A549 (cell line): ENCODE results near the gene DOC2A. TPM values are rescaled to one million over a fixed set of nuclear protein-coding genes. Genes with fewer than 3 reads are reported as not detected.

Source experiments
- ATAC-seq, 2 experiments: fragments of 200-7000 bp in 1 of 2; fragments of >200 bp in 1 of 2; cut with Nextera tagmentation in 1 of 2; cut with Tn5 transposase in 1 of 2; 3 replicates each; pipeline versions ENCODE4 v1.8.0 to v1.9.1; 2018 to 2020; ENCODE audit warnings: mild to moderate bottlenecking in 1 of 2, moderate library complexity in 1 of 2
- CTCF ChIA-PET: fragments of 300-600 bp; sonication (Branson Sonifier 250); formaldehyde crosslinking; extraction: SDS; loops from one replicate; lab custom pipeline; 2021; ENCODE audit warnings: antibody characterized with exemption, inconsistent platforms; lab: Yijun Ruan, JAX
- POLR2A ChIA-PET: fragments of 350-600 bp; formaldehyde crosslinking; extraction: SDS; loops from one replicate; lab custom pipeline; 2021; ENCODE audit warnings: antibody characterized with exemption, inconsistent platforms; lab: Yijun Ruan, JAX
- DNase-seq, 2 experiments: peaks; one replicate each; pipeline versions ENCODE4 v3.0.0 to v3.0.0-alpha.2; 2011 to 2016; ENCODE audit warnings: low read depth in 1 of 2, low spot score in 1 of 2
- FAIRE-seq: peaks from 2 replicates; lab custom pipeline; 2011; peaks lifted over from hg19 to GRCh38; lab: Jason Lieb, UNC
- H3K27ac ChIP-seq, 2 experiments: fragments of >200 bp; sonication (Bioruptor Twin); formaldehyde crosslinking; 3 replicates each; pipeline ENCODE4 v1.5.1; 2016 to 2017
- H3K4me1 ChIP-seq: fragments of >200 bp; sonication (Bioruptor Twin); formaldehyde crosslinking; 3 replicates; pipeline ENCODE4 v1.6.1; 2016
- H3K4me2 ChIP-seq: fragments of >200 bp; sonication (Bioruptor Twin); formaldehyde crosslinking; 3 replicates; pipeline ENCODE4 v1.6.1; 2016
- H3K4me3 ChIP-seq: fragments of >200 bp; sonication (Bioruptor Twin); formaldehyde crosslinking; 3 replicates; pipeline ENCODE4 v1.5.1; 2016
- H3K9me3 ChIP-seq: fragments of >200 bp; sonication (Bioruptor Twin); formaldehyde crosslinking; 3 replicates; pipeline ENCODE4 v1.6.1; 2016
- BCL3 ChIP-seq: fragments of >200 bp; sonication (Bioruptor Twin); formaldehyde crosslinking; IDR thresholded peaks from 3 replicates; pipeline ENCODE4 v1.6.1; 2016
- CBX8 ChIP-seq: fragments of 200-600 bp; sonication (generic); IDR thresholded peaks from 2 replicates; pipeline ENCODE4 v1.6.1; 2016
- CEBPB ChIP-seq, 2 experiments: fragments of >200 bp in 1 of 2; sonication (Bioruptor Twin) in 1 of 2; formaldehyde crosslinking in 1 of 2; IDR thresholded peaks; 2 replicates each; pipeline ENCODE4 v1.6.1; 2012 to 2016
- CHD4 ChIP-seq: fragments of 200-600 bp; sonication (generic); IDR thresholded peaks from 2 replicates; pipeline ENCODE4 v1.6.1; 2016; ENCODE audit warnings: antibody characterized with exemption, mild to moderate bottlenecking, borderline replicate concordance
- CTCF ChIP-seq: fragments of >200 bp; sonication (Bioruptor Twin); formaldehyde crosslinking; IDR thresholded peaks from 3 replicates; pipeline ENCODE4 v1.5.1; 2016
- ELK1 ChIP-seq: fragments of 150-350 bp; IDR thresholded peaks from 2 replicates; pipeline ENCODE4 v1.6.1; 2014; ENCODE audit warnings: low read depth, mild to moderate bottlenecking, low read length
- ESRRA ChIP-seq: fragments of 150-350 bp; IDR thresholded peaks from 2 replicates; pipeline ENCODE4 v1.6.1; 2014; ENCODE audit warnings: mild to moderate bottlenecking, low read length, borderline replicate concordance
- FOSB ChIP-seq: fragments of 250-450 bp; sonication (Bioruptor Pico); IDR thresholded peaks from 2 replicates; pipeline ENCODE4 v1.5.0; 2020; ENCODE audit warnings: mild to moderate bottlenecking, moderate library complexity
- FOSL2 ChIP-seq, 2 experiments: fragments of 450-650 bp in 1 of 2; fragments of >200 bp in 1 of 2; sonication (Bioruptor Twin) in 1 of 2; formaldehyde crosslinking; IDR thresholded peaks; 2 replicates each; pipeline versions ENCODE4 v1.5.0 to v1.6.1; 2016 to 2020; ENCODE audit warnings: mild to moderate bottlenecking in 1 of 2, moderate library complexity in 1 of 2
- GATA3 ChIP-seq: IDR thresholded peaks from 2 replicates; pipeline ENCODE4 v1.6.1; 2012; ENCODE audit warnings: borderline replicate concordance
- HDAC2 ChIP-seq: fragments of 200-600 bp; sonication (generic); IDR thresholded peaks from 2 replicates; pipeline ENCODE4 v1.6.1; 2016
- HEYL ChIP-seq: fragments of 250-450 bp; sonication (Bioruptor Pico); IDR thresholded peaks from 2 replicates; pipeline ENCODE4 v1.8.0; 2021; ENCODE audit warnings: mild to moderate bottlenecking, moderate library complexity
- HOXA7 ChIP-seq: fragments of 250-450 bp; sonication (Bioruptor Pico); IDR thresholded peaks from 2 replicates; pipeline ENCODE4 v1.5.0; 2020; ENCODE audit warnings: mild to moderate bottlenecking, moderate library complexity
- HOXB5 ChIP-seq: fragments of 250-450 bp; sonication (Bioruptor Pico); IDR thresholded peaks from 2 replicates; pipeline ENCODE4 v1.5.0; 2020; ENCODE audit warnings: mild to moderate bottlenecking, moderate library complexity
- MAFK ChIP-seq: fragments of 450-650 bp; IDR thresholded peaks from 2 replicates; pipeline ENCODE4 v1.6.1; 2014; ENCODE audit not compliant: partially characterized antibody
- MAX ChIP-seq: IDR thresholded peaks from 2 replicates; pipeline ENCODE4 v1.6.1; 2012
- MAZ ChIP-seq: fragments of 150-350 bp; IDR thresholded peaks from 2 replicates; pipeline ENCODE4 v1.6.1; 2014; ENCODE audit warnings: antibody characterized with exemption, low read depth, low read length, borderline replicate concordance
- MYC ChIP-seq: IDR thresholded peaks from 2 replicates; pipeline ENCODE4 v1.6.1; 2012; ENCODE audit warnings: mild to moderate bottlenecking, inconsistent platforms, low read length, improper control_type of control experiment, borderline replicate concordance
- NFE2L2 ChIP-seq: fragments of 150-350 bp; conservative IDR thresholded peaks from 2 replicates; pipeline ENCODE4 v1.6.1; 2014; ENCODE audit warnings: low read length
- NPAS2 ChIP-seq: fragments of 250-450 bp; sonication (Bioruptor Pico); IDR thresholded peaks from 2 replicates; pipeline ENCODE4 v1.8.0; 2022; ENCODE audit warnings: mild to moderate bottlenecking, moderate library complexity, borderline replicate concordance
- NR3C1 ChIP-seq: fragments of >200 bp; sonication (Bioruptor Twin); formaldehyde crosslinking; IDR thresholded peaks from 3 replicates; pipeline ENCODE4 v1.6.1; 2017
- POLR2AphosphoS2 ChIP-seq: conservative IDR thresholded peaks from 2 replicates; pipeline ENCODE4 v1.6.1; 2012; ENCODE audit warnings: low read length, improper control_type of control experiment, inconsistent platforms
- RAD21 ChIP-seq, 2 experiments: fragments of >200 bp in 1 of 2; sonication (Bioruptor Twin) in 1 of 2; formaldehyde crosslinking in 1 of 2; IDR thresholded peaks in 1 of 2; conservative IDR thresholded peaks in 1 of 2; 2 replicates in 1 of 2; 3 replicates in 1 of 2; pipeline ENCODE4 v1.6.1; 2012 to 2018; ENCODE audit warnings: inconsistent platforms in 1 of 2
- SMC3 ChIP-seq: fragments of >200 bp; sonication (Bioruptor Twin); formaldehyde crosslinking; IDR thresholded peaks from 3 replicates; pipeline ENCODE4 v1.6.1; 2018; ENCODE audit warnings: inconsistent platforms
- SREBF2 ChIP-seq: fragments of 450-650 bp; IDR thresholded peaks from 2 replicates; pipeline ENCODE4 v1.6.1; 2014; ENCODE audit warnings: mild to moderate bottlenecking, moderate library complexity
- TFCP2L1 ChIP-seq: fragments of 250-450 bp; sonication (Bioruptor Pico); IDR thresholded peaks from 2 replicates; pipeline ENCODE4 v1.5.0; 2021; ENCODE audit warnings: mild to moderate bottlenecking
- TP53 ChIP-seq: fragments of 250-450 bp; sonication (Bioruptor Pico); IDR thresholded peaks from 2 replicates; pipeline ENCODE4 v1.5.0; 2021; ENCODE audit warnings: mild to moderate bottlenecking, moderate library complexity
- ZNF302 ChIP-seq: fragments of 250-450 bp; sonication (Bioruptor Pico); IDR thresholded peaks from 2 replicates; pipeline ENCODE4 v1.9.0; 2021; ENCODE audit warnings: inconsistent platforms, mild to moderate bottlenecking, moderate library complexity
- ZSCAN20 ChIP-seq: fragments of 250-450 bp; sonication (Bioruptor Pico); IDR thresholded peaks from 2 replicates; pipeline ENCODE4 v1.8.0; 2022; ENCODE audit warnings: mild to moderate bottlenecking, moderate library complexity
- WGBS: methylation state at CpG from one replicate; pipeline ENCODE4 v1.1.6; 2017; ENCODE audit errors: missing lambda C conversion rate; 5-methylcytosine and 5-hydroxymethylcytosine counted together
- polyA plus RNA-seq, 4 experiments: library from polyadenylated mRNA; depleted of rRNA in 3 of 4; stranded (reverse); fragments of >200 nt; fragmentation: RNase III in 1 of 4; extraction: RNeasy Plus Mini Kit Qiagen cat#74134 plus additional on column Dnase treatment in 1 of 4; gene quantifications; 2 replicates in 3 of 4; 3 replicates in 1 of 4; pipeline ENCODE4 v1.2.3, GENCODE V29; 2011 to 2017

The DOC2A gene
- polyA plus RNA-seq, 2 of the 4 experiments (the other 2 are of a cell fraction) = 2.5 to 5.5 TPM

GRCh38 chr16:30024451-30024850 lies 13.6 kb upstream of the DOC2A start:
- 43% methylated on average over 16 of the region's 16 CpGs for WGBS
- FAIRE-seq = no peak
- no peaks in the 10 kb centered on the region for H3K4me1 ChIP-seq
- no peak overlapping the region for H3K27ac ChIP-seq
- POLR2A ChIA-PET = no interaction called here
- H3K4me2 ChIP-seq = no peak overlapping the region
- no peak overlapping the region for H3K4me3 ChIP-seq
- no peak for DNase-seq
- no peaks in the 10 kb centered on the region for H3K9me3 ChIP-seq
- TF ChIP-seq ESRRA (no peak), MAZ (no peak), NFE2L2 (no peak), MYC (no peak), BCL3 (no peak), NR3C1 (no peak), POLR2AphosphoS2 (no peak), FOSL2 (IDR thresholded peaks at IDR 0.05) (no peak), FOSL2 (CRISPR knock-in tag; IDR thresholded peaks at IDR 0.05) (no peak), SREBF2 (no peak), SMC3 (no peak), FOSB (CRISPR knock-in tag) (no peak), MAFK (no peak), CTCF (no peak)
- no peak for ATAC-seq
- CTCF ChIA-PET = interaction anchor here (1.0 to 2.7 kb wide), 2 partner anchors 204 to 324 kb away, joined by 3 to 12 read pairs; partner anchors contain the start of gene MVP

GRCh38 chr16:30023586-30023985 lies 12.8 kb upstream of the DOC2A start:
- Histone ChIP-seq H3K27ac (no peak overlapping the region), H3K9me3 (no peaks in the 10 kb centered on the region), H3K4me1 (no peaks in the 10 kb centered on the region), H3K4me2 (no peak overlapping the region), H3K4me3 (no peak overlapping the region)
- no peak for FAIRE-seq
- CTCF ChIA-PET = interaction anchor here (0.9 to 2.7 kb wide), 11 partner anchors 8 to 324 kb away, joined by 3 to 25 read pairs (median 5); partner anchors contain the start of genes MVP and TLCD3B
- 57% methylated on average over 6 of the region's 11 CpGs for WGBS
- no peak for ATAC-seq
- POLR2A ChIA-PET = no interaction called here
- no peak for TF ChIP-seq RAD21 (conservative IDR thresholded peaks at IDR 0.05 in 1 of 2, IDR thresholded peaks at IDR 0.05 in 1 of 2)
- TF ChIP-seq ZNF302 (CRISPR knock-in tag) = no peak
- no peak for TF ChIP-seq HDAC2
- TF ChIP-seq HOXA7 (CRISPR knock-in tag) = no peak
- no peak for TF ChIP-seq TP53
- TF ChIP-seq HEYL = no peak
- TF ChIP-seq CHD4 = no peak
- TF ChIP-seq SMC3 = no peak
- no peak for TF ChIP-seq GATA3
- DNase-seq = no peak

GRCh38 chr16:30022887-30023286 lies 12.1 kb upstream of the DOC2A start, which contains the start of gene C16orf92:
Gene C16orf92, plus strand, starts transcription at chr16:30023198. Its CDS starts 143 bp downstream, at chr16:30023341.
- Histone ChIP-seq H3K27ac (no peak within 1 kb of the TSS), H3K4me2 (no peak within 1 kb of the TSS), H3K9me3 (no peaks in the 10 kb centered on the region), H3K4me3 (no peak within 1 kb of the TSS), H3K4me1 (no peaks in the 10 kb centered on the region)
- DNase-seq (no peak), ATAC-seq (no peak), FAIRE-seq (no peak)
- WGBS = 68% methylated on average over 6 of the region's 6 CpGs
- ChIA-PET POLR2A (no interaction called here), CTCF (interaction anchor here (0.7 to 2.7 kb wide), 19 partner anchors 8 to 368 kb away, joined by 3 to 25 read pairs (median 4); partner anchors contain the start of genes CDIPT, TAOK2 and TLCD3B)
- TF ChIP-seq ZSCAN20 (CRISPR knock-in tag) (no peak), CBX8 (no peak), RAD21 (conservative IDR thresholded peaks at IDR 0.05 in 1 of 2, IDR thresholded peaks at IDR 0.05 in 1 of 2) (no peak), TFCP2L1 (CRISPR knock-in tag) (no peak), CEBPB (IDR thresholded peaks at IDR 0.05) (no peak), MAX (no peak), ELK1 (no peak), HEYL (no peak), BCL3 (no peak), MYC (no peak), SMC3 (no peak), HOXB5 (CRISPR knock-in tag) (no peak), NPAS2 (CRISPR knock-in tag) (no peak)
